Stimulated activated CD8-positive, alpha-beta memory T cell treated with anti-CD3 and anti-CD28 coated beads, Interleukin-12 subunit alpha, Interleukin-12 subunit beta, amount 100 ng/mL, for 24 hours (primary cell): ENCODE measurements around the gene NLRP12.
"Not testable (repeated sequence)": the region's sequence is repeated elsewhere in the genome, so short reads cannot be mapped to it uniquely, and the experiment has no call there.

Source experiments
- DNase-seq: peaks from one replicate; pipeline ENCODE4 v3.0.0-alpha.2; 2020; ENCODE audit errors: extremely low read depth

NLRP12 gene, protein sequence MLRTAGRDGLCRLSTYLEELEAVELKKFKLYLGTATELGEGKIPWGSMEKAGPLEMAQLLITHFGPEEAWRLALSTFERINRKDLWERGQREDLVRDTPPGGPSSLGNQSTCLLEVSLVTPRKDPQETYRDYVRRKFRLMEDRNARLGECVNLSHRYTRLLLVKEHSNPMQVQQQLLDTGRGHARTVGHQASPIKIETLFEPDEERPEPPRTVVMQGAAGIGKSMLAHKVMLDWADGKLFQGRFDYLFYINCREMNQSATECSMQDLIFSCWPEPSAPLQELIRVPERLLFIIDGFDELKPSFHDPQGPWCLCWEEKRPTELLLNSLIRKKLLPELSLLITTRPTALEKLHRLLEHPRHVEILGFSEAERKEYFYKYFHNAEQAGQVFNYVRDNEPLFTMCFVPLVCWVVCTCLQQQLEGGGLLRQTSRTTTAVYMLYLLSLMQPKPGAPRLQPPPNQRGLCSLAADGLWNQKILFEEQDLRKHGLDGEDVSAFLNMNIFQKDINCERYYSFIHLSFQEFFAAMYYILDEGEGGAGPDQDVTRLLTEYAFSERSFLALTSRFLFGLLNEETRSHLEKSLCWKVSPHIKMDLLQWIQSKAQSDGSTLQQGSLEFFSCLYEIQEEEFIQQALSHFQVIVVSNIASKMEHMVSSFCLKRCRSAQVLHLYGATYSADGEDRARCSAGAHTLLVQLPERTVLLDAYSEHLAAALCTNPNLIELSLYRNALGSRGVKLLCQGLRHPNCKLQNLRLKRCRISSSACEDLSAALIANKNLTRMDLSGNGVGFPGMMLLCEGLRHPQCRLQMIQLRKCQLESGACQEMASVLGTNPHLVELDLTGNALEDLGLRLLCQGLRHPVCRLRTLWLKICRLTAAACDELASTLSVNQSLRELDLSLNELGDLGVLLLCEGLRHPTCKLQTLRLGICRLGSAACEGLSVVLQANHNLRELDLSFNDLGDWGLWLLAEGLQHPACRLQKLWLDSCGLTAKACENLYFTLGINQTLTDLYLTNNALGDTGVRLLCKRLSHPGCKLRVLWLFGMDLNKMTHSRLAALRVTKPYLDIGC

DNA sequence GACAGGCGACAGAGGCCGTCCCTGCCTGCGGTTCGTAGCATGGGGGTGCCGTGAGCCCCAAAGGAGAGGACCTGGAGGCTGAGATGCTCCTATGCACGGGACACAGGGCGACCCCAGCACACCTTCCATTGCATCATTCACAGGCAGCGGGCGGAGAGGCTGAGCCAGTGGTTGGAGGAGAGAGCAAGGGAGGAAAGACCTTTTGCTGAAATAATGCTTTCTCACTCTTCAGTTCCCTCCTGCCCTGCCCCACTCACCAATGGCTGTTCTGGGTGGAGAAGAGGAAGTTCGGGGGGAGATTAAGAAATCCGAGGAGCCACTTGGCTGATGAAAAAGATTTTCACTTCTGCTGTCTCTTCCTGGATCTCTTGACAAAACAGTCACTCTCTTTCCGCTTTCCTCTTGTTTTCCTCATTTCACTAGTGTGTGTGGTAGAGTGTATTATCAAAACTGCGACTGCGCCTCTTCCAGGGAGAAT is at the start of gene NLRP12:
TSS of gene NLRP12 (minus strand) at position 181 of the 478 bp plus-strand sequence. CDS start at position 41, 140 bp downstream.
- DNase-seq, result no peak

DNA sequence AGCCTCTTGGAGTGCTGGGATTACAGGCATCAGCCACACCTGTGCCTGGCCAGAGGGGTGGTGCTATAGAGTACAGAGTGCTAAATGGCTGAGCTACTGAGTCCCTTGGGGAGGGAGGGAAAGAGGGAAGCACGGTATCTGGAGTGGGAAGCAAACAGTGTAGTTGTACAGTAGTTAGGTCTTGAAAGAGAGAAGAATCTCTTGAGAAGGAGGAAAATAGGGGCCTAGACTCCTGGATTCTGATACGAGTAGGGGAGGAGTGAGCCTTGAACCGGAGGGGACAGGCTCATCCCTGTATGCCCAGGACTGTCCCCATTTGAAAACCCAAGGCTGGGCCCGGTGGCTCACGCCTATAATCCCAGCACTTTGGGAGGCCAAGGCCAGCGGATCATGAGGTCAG is 48.6 kb upstream of the NLRP12 start:
- no peak for DNase-seq

DNA sequence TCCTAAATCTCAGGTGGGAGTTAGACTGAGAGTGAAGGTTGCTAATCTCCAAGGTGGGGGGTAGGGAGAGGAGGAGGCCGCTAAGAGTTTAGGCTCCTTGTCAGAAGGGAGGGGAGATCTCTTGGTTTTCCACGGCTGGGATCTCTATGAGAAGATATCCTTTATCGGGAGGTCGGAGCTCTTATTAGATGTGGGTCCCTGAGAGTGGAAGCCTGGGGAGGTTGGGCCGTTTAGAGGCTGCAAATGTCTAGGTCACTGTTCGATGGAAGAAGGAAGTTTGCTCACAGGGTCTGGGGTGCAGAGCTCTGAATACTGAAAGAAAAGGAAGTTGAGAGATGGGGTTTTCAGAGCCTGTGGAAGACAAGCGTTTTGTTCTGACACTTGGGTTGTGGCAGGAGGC is 47.3 kb upstream of the NLRP12 start:
- DNase-seq, result no peak

DNA sequence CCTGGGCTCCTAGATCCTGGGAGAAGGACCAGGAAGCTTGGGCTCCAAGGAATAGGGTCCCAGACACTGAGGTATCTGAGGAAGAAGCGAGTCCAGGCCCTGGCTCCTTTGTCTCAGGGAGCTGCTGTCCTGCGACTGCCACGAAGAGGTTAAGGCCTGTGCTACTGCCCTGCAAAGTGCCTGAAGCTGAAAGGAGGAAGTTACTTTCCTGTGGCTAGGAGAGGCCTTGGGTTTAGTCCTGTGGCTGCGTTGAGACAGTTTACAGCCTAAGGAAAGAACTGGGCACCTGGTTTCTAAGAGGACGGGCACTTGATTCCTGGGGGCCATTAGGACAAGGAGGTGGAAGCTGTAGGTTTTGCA is 46.4 kb upstream of the NLRP12 start:
- no peak for DNase-seq

DNA sequence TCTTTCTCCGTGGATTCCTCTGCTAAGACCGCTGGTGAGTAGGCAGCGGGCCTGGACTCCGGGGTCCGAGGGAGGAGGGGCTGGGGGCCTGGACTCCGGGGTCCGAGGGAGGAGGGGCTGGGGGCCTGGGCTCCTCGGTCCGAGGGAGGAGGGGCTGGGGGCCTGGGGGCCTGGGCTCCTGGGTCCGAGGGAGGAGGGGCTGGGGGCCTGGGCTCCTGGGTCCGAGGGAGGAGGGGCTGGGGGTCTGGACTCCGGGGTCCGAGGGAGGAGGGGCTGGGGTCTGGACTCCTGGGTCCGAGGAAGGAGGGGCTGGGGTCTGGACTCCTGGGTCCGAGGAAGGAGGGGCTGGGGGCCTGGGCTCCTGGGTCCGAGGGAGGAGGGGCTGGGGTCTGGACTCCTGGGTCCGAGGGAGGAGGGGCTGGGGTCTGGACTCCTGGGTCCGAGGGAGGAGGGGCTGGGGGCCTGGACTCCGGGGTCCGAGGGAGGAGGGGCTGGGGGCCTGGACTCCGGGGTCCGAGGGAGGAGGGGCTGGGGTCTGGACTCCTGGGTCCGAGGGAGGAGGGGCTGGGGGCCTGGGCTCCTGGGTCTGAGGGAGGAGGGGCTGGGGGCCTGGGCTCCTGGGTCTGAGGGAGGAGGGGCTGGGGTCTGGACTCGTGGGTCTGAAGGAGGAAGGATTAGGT is 45.8 kb upstream of the NLRP12 start:
- not testable (repeated sequence) for DNase-seq

DNA sequence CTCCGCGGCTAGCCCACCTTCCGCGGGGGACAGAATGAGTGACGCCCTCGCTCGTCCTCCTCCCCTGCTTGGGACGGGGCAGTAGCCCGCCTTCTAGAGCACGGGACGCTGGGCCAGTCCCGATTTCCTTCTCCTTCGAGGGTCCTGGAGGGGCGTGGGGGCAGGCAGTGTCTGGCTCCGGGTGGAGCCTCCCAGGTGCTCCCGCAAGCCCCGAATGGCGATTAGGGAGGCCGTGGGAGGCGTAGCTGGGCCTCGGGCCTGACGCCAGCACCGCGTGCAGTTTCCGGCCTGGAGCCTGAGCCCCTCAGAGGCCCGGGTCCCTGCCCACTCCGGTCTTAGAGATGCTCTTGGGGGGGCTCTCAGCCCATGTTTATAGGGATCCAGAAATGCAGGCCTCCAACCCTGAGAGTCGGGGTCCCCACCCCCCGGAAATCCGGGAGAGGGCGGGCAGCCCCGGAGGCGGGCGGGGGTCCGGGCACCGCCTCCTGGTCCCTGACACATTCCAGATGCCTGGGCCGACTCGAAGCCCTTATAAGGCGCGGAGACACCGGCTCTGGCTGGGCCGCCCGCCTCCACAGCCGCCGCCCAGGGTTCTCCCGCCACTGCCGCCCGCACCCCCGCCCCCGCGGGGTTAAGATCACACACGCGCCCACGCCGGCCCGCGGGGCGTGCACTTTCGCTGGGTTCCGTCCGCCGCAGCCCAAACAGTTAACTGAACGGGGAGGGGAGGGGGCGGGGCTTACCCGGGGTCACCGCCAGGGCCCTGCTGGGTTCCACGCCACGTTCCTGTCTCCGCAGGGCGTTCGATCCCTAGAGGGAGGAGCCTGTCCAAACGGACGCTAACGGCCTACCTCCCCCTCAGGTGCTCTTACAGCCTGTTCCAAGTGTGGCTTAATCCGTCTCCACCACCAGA is 45.0 kb upstream of the NLRP12 start:
- DNase-seq, result peak; percentile 59

DNA sequence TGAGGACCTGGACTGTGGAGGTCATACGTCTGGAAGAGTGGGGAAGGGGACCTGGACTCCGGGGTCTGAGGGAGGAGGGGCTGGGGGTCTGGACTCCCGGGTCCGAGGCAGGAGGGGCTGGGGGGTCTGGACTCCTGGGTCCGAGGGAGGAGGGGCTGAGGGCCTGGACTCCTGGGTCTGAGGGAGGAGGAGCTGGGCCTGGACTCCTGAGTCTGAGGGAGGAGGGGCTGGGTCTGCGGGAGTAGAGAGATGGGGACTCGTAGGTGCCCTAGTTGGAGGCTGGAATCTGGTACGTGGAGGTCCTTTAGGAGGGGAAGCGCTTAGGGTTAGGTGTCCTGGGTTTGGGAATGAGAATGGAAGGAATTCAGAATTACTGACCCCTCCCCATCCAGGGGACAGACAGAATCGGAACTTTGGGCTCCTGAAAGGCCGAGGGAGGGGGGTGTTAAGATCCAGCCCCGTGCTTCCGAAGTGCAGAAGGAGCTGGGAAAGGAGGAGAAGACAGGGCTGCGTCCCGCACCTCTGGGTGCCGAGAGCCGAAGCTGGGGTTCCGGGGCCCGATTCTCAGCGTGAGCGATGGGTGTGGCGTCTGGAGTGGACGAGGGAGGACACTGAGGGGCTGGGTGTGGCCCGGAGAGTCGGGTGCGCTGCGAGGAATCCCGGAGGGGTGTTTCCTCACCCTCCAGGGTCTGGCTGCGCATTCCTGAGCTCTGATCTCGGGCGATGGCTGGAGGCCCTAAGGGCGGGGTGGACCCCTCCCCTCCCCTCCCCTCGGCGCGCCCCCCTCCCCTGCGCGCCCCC is 44.2 kb upstream of the NLRP12 start:
- DNase-seq, result no peak

DNA sequence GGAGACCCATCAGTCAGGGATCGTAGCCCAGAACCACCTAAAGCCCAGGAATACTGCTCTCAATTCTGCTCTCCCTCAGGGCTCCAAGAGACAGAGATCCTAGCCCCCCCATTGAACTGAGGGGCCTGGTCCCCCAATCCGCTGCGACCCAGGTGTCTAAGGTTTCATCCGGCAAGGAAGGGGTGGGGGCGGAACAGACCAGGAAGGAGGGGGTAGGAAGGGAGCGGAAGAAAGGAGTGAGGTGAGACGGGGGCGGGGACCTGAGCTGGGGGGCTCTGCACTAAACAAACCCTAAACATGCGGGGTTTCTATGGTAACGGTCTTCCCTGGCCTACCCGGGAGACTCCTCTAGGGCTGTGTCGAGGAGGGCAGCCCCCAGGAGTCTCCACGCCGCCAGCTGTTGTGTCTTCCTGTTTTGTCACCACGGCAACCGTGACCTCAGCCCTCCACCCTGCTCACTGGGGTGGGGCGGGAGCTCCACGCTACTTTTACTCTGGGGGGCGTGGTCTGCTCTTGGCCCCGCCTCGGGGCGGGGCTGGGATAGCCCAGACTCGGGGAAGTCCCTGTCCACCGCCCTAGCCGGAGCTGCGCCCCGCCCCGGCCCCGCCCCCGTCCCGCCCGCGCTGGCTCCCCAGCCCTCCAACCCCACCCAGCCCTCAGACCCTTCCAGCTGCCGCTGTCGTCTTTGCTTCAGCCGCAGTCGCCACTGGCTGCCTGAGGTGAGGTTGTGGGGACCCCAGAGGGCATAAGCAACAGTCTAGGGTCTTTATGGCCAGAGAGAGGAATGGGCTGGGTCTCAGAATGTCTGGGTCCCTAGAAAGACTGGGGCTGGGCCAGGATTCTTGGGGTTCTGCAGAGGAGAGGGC is 43.3 kb upstream of the NLRP12 start, which contains the start of gene MYADM:
TSS of gene MYADM (plus strand) at position 659 of the 866 bp plus-strand sequence. CDS start 5,647 bp downstream, outside the sequence.
- DNase-seq, result peak; percentile 93

DNA sequence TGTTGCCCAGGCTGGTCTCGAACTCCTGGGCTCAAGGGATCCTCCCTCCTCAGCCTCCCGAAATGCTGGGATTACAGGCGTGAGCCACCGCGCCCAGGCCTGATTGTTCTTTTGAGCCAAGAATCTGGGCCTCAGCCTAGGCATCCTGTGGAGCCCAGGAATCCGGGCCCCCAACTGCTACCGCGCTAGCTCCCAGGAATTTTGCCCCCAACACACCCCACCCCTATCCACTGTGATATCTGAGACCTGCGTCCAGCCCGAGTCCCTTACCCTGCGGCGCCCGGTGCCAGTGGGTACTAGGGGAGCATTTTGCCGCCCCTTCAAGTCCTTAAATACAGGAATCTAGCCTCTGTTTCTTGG is 42.7 kb upstream of the NLRP12 start:
- no peak for DNase-seq

DNA sequence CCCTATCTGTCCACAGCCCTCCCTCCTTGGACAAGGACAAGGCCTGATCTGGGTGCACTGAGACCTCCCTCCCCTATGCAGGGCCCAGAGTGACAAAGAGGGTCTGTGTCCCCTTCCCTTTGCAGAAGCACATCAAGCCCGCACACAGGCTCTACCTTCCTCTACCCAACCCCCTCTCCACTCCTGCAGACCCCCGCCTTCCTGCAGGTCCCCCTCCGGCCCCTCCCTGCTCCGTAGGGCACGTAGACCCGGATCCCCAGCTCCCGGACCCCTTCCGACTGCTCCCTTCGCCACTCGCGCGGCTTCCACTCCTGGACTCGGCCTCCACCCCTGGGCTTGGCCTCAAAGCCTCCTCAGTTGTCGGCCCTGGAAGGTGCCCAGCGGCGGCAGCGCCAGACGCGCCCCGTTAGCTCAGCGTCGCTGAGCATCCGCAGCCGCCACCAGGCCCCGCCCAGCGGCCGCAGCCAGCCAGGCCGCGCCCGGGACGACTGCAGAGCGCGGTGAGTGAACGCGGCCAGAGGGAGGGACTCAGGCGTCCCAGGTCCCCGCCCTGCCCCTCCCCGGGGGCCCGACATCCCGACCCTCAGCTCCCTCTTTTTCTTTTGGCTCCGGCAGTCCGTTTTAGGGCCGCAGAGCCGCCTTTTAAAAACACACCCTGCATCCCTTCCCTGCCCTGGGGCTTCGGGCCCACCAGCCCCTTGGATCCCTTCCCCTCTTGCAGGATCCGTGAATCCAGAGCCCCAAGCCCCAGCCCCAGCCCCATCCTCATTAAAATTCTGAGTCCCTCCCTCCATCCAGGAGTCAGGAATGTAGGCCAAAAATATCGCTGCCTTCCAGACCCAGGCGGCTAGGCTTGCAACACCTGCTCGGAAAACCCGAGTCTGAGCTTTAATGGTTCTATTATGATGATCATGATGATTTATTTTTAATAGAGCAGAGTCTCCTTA is 42.1 kb upstream of the NLRP12 start:
- DNase-seq, result no peak

DNA sequence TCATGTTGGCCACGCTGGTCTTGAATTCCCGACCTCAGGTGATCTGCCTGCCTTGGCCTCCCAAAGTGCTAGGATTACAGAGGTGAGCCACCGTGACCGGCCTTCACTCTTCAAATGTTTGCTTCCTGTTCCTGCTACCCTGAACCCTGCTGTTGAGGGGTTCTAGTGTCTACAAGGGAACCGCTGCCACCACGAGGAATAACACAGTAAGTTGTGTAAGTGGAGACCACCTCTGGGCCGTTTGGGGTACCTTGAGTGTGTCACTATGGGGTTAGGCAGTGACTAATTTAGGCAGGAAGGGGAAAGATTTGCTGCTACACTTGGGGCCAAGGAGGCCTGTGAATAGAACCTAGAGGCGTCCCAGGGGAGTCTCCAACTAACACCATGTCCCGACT is 41.4 kb upstream of the NLRP12 start:
- no peak for DNase-seq

DNA sequence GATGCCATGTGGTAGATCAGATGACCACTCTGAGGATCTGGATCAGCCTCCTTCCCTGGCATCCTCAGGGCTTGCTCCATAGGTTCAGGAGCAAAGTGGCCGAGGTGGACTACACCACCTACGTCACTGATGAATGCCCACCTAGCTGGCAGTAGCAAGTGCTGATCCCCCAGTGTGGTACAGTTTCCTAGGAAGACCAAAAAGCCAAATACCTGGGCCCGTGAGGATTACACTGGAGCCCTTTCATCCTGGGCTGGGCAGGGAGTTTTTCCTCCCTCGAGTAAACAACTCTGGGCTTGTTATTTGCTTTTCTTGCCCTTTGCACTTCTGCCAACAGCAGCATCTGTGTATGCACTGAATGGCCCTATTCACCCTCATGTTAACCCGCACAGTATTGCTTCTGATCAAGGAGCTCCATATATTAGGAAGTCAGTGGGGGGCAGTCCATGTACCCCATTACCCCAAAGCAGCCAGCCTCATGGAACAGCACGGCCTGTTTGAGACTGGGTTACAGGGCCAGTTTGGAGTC is 40.3 kb upstream of the NLRP12 start:
- no peak for DNase-seq

DNA sequence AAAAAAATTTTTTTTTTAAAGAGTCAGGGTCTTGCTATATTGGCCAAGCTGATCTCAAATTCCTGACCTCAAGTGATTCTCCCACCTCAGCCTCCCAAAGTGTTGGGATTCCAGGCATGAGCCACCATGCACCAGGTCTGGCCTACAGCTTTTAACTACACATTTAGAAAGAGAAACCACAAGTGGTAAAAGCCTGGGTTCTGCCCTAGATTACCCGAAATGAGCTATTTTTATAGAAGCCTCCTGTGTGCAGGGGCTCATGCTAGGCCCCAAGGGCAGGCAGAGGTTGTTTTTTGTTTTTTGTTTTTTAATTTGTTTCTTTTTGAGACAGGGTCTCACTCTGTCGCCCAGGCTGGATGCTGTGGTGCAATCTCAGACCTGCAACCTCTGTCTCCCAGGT is 29.6 kb upstream of the NLRP12 start:
- no peak for DNase-seq

DNA sequence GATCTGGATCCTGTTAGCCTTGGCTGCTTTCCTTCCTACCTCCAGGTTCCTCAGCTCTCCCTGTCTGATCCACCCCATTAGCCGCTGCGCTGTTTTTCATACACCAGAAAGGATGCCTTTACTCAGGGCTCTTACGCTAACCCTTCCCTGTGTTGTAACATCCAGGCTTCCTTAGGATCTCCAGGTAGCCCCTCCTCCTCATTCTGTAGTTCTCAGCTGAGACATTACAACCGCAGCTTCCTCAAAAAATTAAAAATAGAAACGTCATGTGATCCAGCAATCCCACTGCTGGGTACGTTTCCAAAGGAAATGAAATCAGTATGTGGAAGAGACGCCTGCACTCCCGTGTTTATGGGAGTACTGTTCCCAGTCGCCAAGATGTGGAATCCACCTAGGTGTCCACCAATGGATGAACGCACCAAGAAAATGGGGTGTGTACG is 25.1 kb upstream of the NLRP12 start:
- no peak for DNase-seq

DNA sequence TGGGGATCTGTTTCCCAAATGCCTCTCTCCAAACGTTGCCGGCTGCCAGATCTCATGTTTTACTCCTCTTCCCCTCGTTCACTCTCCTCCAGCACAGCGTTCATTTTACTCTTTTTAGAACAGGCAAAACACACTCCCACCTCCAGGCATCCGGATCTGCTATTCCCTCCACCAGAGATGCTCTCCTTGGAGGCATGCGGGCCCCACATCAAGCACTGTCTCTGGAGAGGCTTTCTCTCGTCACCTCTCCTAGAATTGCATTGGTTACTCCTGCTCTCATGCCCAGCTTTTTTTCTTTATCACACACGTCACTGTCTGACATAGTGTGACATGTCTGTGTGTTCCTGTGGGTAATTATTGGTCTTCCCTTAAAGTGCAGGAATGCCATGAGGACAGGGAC is 23.4 kb upstream of the NLRP12 start:
- DNase-seq, result no peak

DNA sequence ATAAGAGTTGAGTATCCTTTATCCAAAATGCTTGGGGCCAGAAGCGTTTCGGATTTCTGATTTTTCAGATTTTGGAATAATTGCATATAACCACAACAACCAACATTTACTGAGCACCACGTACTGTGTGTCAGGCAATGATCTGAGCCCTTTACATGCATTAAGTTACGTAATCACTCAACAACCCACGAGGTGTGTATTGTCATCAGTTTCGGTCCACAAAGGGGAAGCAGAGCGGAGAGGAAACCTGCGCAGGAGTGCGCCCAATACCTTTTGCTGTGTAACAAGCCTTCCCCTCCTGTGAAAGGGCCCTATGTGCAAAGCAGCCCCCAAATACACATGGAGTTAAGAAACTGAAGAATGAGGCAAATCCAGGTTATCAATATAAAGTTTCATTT is 20.7 kb upstream of the NLRP12 start:
- DNase-seq, result no peak

DNA sequence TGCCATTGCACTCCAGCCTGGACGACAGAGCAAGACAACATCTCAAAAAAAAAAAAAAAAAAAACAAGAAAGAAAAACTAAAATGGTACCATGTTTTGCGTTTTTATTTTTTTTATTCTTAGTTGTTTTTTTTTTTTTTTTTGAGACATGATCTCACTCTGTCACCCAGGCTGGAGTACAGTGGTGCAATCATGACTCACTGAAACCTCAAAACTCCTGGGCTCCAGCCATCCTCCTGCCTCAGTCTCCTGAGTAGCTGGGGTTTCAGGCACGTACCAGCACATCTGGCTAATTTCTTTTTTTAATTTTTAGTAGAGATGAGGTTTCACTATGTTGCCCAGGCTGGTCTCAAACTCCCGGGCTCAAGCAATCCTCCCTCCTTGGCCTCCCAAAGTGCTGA is 16.8 kb upstream of the NLRP12 start:
- not testable (repeated sequence) for DNase-seq
